HepG2 (cell line): ENCODE results near the gene SLC25A20. TPM values are rescaled to one million over a fixed set of nuclear protein-coding genes. Genes with fewer than 3 reads are reported as not detected.

ENCODE experiments used
- CREM ChIP-seq, 2 experiments: sonication (generic) in 1 of 2; formaldehyde crosslinking in 1 of 2; IDR thresholded peaks; 2 replicates each; pipeline versions ENCODE4 v1.4.0 to v1.6.1; 2016 to 2020; ENCODE audit warnings: antibody characterized with exemption in 1 of 2, mild to moderate bottlenecking in 1 of 2, missing genetic modification reagents in 1 of 2
- HHEX ChIP-seq: IDR thresholded peaks from 2 replicates; pipeline ENCODE4 v1.6.1; 2016; ENCODE audit warnings: control low read depth
- HOXD1 ChIP-seq: sonication (generic); formaldehyde crosslinking; IDR thresholded peaks from 2 replicates; pipeline ENCODE4 v1.5.0; 2020; ENCODE audit warnings: missing genetic modification reagents
- KDM6A ChIP-seq: IDR thresholded peaks from 2 replicates; pipeline ENCODE4 v1.6.1; 2016; ENCODE audit warnings: low read depth
- MAFK ChIP-seq, 2 experiments: IDR thresholded peaks in 1 of 2; conservative IDR thresholded peaks in 1 of 2; 2 replicates each; pipeline ENCODE4 v1.6.1; 2011; ENCODE audit warnings: improper control_type of control experiment in 2 of 2, low read length in 2 of 2
- MBNL3 ChIP-seq: fragments of 250-450 bp; sonication (Bioruptor Pico); conservative IDR thresholded peaks from 2 replicates; pipeline ENCODE4 v1.8.0; 2022; ENCODE audit warnings: mild to moderate bottlenecking, inconsistent platforms
- NCOA2 ChIP-seq: sonication (generic); formaldehyde crosslinking; IDR thresholded peaks from 2 replicates; pipeline ENCODE4 v1.8.0; 2022; ENCODE audit warnings: inconsistent platforms
- NR2C2 ChIP-seq: sonication (generic); formaldehyde crosslinking; IDR thresholded peaks from 2 replicates; pipeline ENCODE4 v1.4.0; 2020; ENCODE audit warnings: missing genetic modification reagents, mild to moderate bottlenecking, moderate library complexity, borderline replicate concordance
- POGK ChIP-seq: sonication (generic); formaldehyde crosslinking; conservative IDR thresholded peaks from 2 replicates; pipeline ENCODE4 v1.8.0; 2022; ENCODE audit warnings: mild to moderate bottlenecking, moderate library complexity, missing genetic modification reagents
- POGZ ChIP-seq: sonication (generic); formaldehyde crosslinking; IDR thresholded peaks from 2 replicates; pipeline ENCODE4 v1.4.0; 2020; ENCODE audit warnings: mild to moderate bottlenecking, missing genetic modification reagents
- TRIM24 ChIP-seq: sonication (generic); formaldehyde crosslinking; IDR thresholded peaks from 2 replicates; pipeline ENCODE4 v1.8.0; 2022; ENCODE audit warnings: mild to moderate bottlenecking, missing genetic modification reagents
- ZBED4 ChIP-seq: sonication (generic); formaldehyde crosslinking; IDR thresholded peaks from 2 replicates; pipeline ENCODE4 v1.4.0; 2020; ENCODE audit warnings: missing genetic modification reagents, borderline replicate concordance
- ZFYVE20 ChIP-seq: sonication (generic); formaldehyde crosslinking; IDR thresholded peaks from 2 replicates; pipeline ENCODE4 v1.8.0; 2023; ENCODE audit warnings: low read depth, mild to moderate bottlenecking, moderate library complexity, missing genetic modification reagents, borderline replicate concordance
- ZNF225 ChIP-seq: sonication (generic); formaldehyde crosslinking; IDR thresholded peaks from 2 replicates; pipeline ENCODE4 v1.4.0; 2020; ENCODE audit warnings: mild to moderate bottlenecking, missing genetic modification reagents
- ZNF569 ChIP-seq: sonication (generic); formaldehyde crosslinking; IDR thresholded peaks from 2 replicates; pipeline ENCODE4 v1.5.0; 2020; ENCODE audit warnings: mild to moderate bottlenecking, missing genetic modification reagents, moderate library complexity, borderline replicate concordance
- ZNF639 ChIP-seq: conservative IDR thresholded peaks from 2 replicates; pipeline ENCODE4 v1.6.1; 2018; ENCODE audit warnings: missing genetic modification reagents
- ZNF781 ChIP-seq: sonication (generic); formaldehyde crosslinking; IDR thresholded peaks from 2 replicates; pipeline ENCODE4 v1.5.1; 2020; ENCODE audit warnings: borderline replicate concordance, mild to moderate bottlenecking, missing genetic modification reagents; ENCODE audit errors: not compliant biosample characterization
- ZNF841 ChIP-seq: sonication (generic); formaldehyde crosslinking; IDR thresholded peaks from 2 replicates; pipeline ENCODE4 v1.8.1; 2023; ENCODE audit warnings: missing genetic modification reagents, borderline replicate concordance
- polyA plus RNA-seq, 8 experiments: library from polyadenylated mRNA; depleted of rRNA in 3 of 8; stranded (reverse) in 7 of 8; unstranded in 1 of 8; fragments of >200 nt; fragmentation: Illumina TruSeq in 4 of 8; extraction: Trizol in 4 of 8; gene quantifications; 2 replicates each; pipeline versions ENCODE4 v1.2.1 to v1.2.3, GENCODE V29; 2011 to 2016; ENCODE audit warnings: low read depth in 4 of 8, missing spikeins in 1 of 8, mixed read lengths in 1 of 8; ENCODE audit not compliant: insufficient read depth in 1 of 8
- total RNA-seq, 5 experiments: library from RNA; depleted of rRNA; stranded (reverse); fragments of >200 nt; fragmentation: Illumina TruSeq; extraction: Trizol; gene quantifications; 2 replicates each; pipeline ENCODE4 v1.2.3, GENCODE V29; 2016; ENCODE audit warnings: low read depth in 1 of 5
- TF ChIP-seq, protein P1 (sequence below): sonication (generic); formaldehyde crosslinking; IDR thresholded peaks from 2 replicates; pipeline ENCODE4 v1.9.0; 2021; ENCODE audit warnings: missing genetic modification reagents, mild to moderate bottlenecking, borderline replicate concordance

SLC25A20 gene
- total and polyA plus RNA-seq, 2 of the 13 experiments (the other 11 are each of a cell fraction or from before 2014, with no cell fraction given): 21.1 to 26.6 TPM

DNA sequence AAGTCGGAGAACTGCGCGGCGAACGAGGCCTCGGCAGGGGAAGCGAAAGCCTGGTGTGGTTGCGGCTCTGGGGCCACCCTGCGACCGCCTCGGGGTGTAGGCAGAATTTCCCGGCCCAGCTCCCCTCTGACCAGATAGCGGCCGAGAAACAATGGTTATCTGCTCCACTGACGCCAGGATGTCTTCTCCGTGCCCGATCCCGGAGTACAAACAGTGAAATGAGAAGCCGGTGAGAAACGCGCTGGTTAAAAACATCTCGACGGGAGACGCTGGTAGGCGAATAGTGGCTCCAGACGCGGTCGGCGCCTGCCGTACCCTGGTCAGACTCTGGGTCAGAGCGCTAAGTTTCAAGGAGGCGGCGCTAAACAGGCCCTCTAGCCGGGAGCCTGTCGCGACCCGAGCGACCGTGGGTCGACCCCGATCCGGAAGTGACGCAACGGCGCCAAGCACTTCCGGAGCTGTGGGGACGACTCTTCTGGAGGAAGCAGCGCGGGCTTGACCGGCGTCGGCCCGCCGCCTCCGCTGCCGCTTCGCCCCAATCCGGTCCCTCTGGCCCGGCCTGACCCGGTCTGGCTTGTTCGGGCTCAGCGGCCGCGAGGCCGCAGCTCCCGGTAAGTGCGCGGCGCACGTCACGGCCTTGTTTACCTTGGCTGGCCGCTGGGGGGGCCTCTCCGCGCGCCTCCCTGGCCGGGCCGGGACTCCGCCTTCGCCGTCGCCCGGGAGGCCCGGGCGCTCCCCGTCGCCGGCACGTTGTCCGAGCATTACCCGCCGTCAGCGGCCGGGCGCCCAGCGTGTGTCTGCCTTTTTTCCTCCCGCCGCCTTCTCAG is 19.9 kb upstream of the SLC25A20 start, which contains the start of gene ARIH2 (continued):
- TF ChIP-seq ZBED4 (CRISPR knock-in tag): no peak; the same call in 1 of the 2 replicates
- TF ChIP-seq NCOA2 (CRISPR knock-in tag): no peak
- no peak for TF ChIP-seq ZNF841 (CRISPR knock-in tag)
- no peak for TF ChIP-seq KDM6A (CRISPR knock-in tag)
- TF ChIP-seq ZNF639 (CRISPR knock-in tag): peak; percentile 70; the same call in 1 of the 2 replicates
- TF ChIP-seq POGK: peak; percentile 64
- TF ChIP-seq NR2C2: peak; percentile 99
- no peak for TF ChIP-seq ZNF781 (CRISPR knock-in tag)
- TF ChIP-seq POGZ (CRISPR knock-in tag): peak; percentile 58; the same call in 1 of the 2 replicates
- TF ChIP-seq ZNF225: peak; percentile 45; the same call in 1 of the 2 replicates
- TF ChIP-seq HHEX (CRISPR knock-in tag): no peak
- TF ChIP-seq HOXD1: no peak; the same call in 1 of the 2 replicates
- no peak for TF ChIP-seq ZNF569
- TF ChIP-seq ZFYVE20 (CRISPR knock-in tag): no peak
- TF ChIP-seq MBNL3 (CRISPR knock-in tag): no peak
- TF ChIP-seq, protein P1, sequence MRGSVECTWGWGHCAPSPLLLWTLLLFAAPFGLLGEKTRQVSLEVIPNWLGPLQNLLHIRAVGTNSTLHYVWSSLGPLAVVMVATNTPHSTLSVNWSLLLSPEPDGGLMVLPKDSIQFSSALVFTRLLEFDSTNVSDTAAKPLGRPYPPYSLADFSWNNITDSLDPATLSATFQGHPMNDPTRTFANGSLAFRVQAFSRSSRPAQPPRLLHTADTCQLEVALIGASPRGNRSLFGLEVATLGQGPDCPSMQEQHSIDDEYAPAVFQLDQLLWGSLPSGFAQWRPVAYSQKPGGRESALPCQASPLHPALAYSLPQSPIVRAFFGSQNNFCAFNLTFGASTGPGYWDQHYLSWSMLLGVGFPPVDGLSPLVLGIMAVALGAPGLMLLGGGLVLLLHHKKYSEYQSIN: no peak
- TF ChIP-seq TRIM24 (CRISPR knock-in tag): no peak
- no peak for TF ChIP-seq MAFK (conservative IDR thresholded peaks at IDR 0.05 in 1 of 2, IDR thresholded peaks at IDR 0.05 in 1 of 2; ENCODE audit: low read length in 2 of 2)
- TF ChIP-seq CREM (IDR thresholded peaks at IDR 0.05): peak; percentile 85
- 0 out of 2 replicates have a peak, but pooled peaks have one; percentile 39 for TF ChIP-seq CREM (CRISPR knock-in tag; IDR thresholded peaks at IDR 0.05)
